Suppressor macrophage treated with lipopolysaccharide for 4 hours (primary cell): ENCODE results near the gene CDH23.

Experiments used
- DNase-seq: peaks from one replicate; pipeline ENCODE4 v3.0.0-alpha.2; 2020

The CDH23 gene

GRCh38 chr10:71767420-71768035, 370.8 kb downstream of the CDH23 start:
- no peak for DNase-seq

GRCh38 chr10:71769279-71769823, 372.6 kb downstream of the CDH23 start:
- DNase-seq = peak; percentile 67

- peak; percentile 73 for DNase-seq
Observed at GRCh38 chr10:71770255-71770654, 373.5 kb downstream of the CDH23 start.

GRCh38 chr10:71770789-71771188, 374.1 kb downstream of the CDH23 start:
- DNase-seq = peak; percentile 90

GRCh38 chr10:71771204-71771603, 374.5 kb downstream of the CDH23 start:
- DNase-seq = no peak

GRCh38 chr10:71771821-71772617, 375.3 kb downstream of the CDH23 start:
- DNase-seq = peak; percentile 51

GRCh38 chr10:71772832-71773220, 376.1 kb downstream of the CDH23 start:
- DNase-seq = no peak

GRCh38 chr10:71773221-71773971, 376.7 kb downstream of the CDH23 start, which contains the start of gene VSIR:
Gene VSIR (minus strand): TSS chr10:71773520. CDS start chr10:71773439, 81 bp downstream.
- DNase-seq = peak; percentile 95

GRCh38 chr10:71774916-71775702, 378.4 kb downstream of the CDH23 start:
- DNase-seq = peak; percentile 93

GRCh38 chr10:71776481-71776925, 379.8 kb downstream of the CDH23 start:
- peak; percentile 63 for DNase-seq

- DNase-seq = no peak
Observed at GRCh38 chr10:71777213-71777985, 380.7 kb downstream of the CDH23 start.

- peak; percentile 77 for DNase-seq
Observed at GRCh38 chr10:71778071-71778825, 381.5 kb downstream of the CDH23 start.

- DNase-seq = no peak
Observed at GRCh38 chr10:71779641-71780040, 382.9 kb downstream of the CDH23 start.

- no peak for DNase-seq
Observed at GRCh38 chr10:71780156-71780555, 383.4 kb downstream of the CDH23 start.

- no peak for DNase-seq
Observed at GRCh38 chr10:71780719-71781118, 384.0 kb downstream of the CDH23 start.

GRCh38 chr10:71782221-71782916, 385.6 kb downstream of the CDH23 start:
- DNase-seq = no peak

GRCh38 chr10:71782917-71783490, 386.3 kb downstream of the CDH23 start:
- no peak for DNase-seq

GRCh38 chr10:71783917-71784678, 387.4 kb downstream of the CDH23 start:
- no peak for DNase-seq
